Fibroblast of the aortic adventitia (primary cell): ENCODE data around the gene SOX3. TPM values are rescaled to one million over a fixed set of nuclear protein-coding genes. Genes with fewer than 3 reads are reported as not detected.

Source experiments
- DNase-seq: peaks from one replicate; pipeline ENCODE4 v3.0.0-alpha.2; 2010; ENCODE audit warnings: low read depth
- H3K4me3 ChIP-seq: 2 replicates; pipeline ENCODE4 v1.5.1; 2011; ENCODE audit warnings: low read depth, mild to moderate bottlenecking, control low read depth, low read length, moderate library complexity
- total RNA-seq: library from RNA; depleted of rRNA; stranded (reverse); fragments of >200 nt; gene quantifications from 2 replicates; pipeline ENCODE4 v1.2.3, GENCODE V29; 2012; ENCODE audit warnings: low replicate concordance
- TF ChIP-seq, protein P1 (sequence below): IDR thresholded peaks from 2 replicates; pipeline ENCODE4 v1.5.1; 2011; ENCODE audit warnings: mild to moderate bottlenecking, low read length, control low read depth, inconsistent platforms; ENCODE audit not compliant: insufficient read depth

The SOX3 gene
- not detected in 2 replicates for total RNA-seq

DNA sequence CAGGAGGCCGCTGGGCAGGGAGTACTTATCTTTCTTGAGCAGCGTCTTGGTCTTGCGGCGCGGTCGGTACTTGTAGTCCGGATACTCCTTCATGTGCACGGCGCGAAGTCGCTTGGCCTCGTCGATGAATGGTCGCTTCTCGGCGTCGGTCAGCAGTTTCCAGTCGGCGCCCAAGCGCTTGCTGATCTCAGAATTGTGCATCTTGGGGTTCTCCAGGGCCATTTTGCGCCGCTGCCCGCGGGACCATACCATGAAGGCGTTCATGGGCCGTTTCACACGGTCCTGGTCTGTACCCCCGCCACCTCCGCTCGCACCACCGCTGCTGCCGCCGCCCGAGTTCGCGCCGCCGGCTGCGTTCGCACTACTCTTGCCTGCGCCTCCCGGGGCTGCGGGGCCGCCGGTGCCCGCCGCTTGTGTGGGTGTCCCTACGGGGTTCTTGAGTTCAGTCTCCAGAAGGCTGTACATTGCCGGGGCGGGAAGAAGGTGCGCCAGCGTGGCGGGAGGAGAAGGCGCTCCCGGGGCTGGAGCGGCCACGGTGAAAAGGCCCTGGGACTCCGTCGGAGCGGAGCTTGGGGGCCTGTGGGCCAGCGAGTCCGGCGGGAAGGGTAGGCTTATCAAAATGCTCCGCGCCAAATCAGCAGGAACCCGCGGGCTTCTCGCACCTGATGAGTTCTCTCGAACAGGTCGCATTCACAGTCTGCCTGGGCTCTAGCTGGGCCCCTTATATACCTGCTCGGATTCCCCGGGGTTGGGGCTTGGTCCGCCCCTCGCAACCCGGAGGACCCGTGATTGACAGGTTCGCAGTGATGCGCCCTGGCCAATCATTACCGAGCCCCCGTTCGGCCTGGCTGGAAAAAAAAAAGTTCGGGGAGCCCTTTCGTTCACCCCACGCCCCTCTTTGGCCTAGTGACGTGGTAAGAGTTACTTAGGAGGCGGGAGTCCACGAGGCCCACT is at the start of gene SOX3:
SOX3 (minus strand) TSS at position 699 of the 954 bp plus-strand sequence; CDS start at position 690, 9 bp downstream.
- no peak for DNase-seq
- TF ChIP-seq, protein P1, sequence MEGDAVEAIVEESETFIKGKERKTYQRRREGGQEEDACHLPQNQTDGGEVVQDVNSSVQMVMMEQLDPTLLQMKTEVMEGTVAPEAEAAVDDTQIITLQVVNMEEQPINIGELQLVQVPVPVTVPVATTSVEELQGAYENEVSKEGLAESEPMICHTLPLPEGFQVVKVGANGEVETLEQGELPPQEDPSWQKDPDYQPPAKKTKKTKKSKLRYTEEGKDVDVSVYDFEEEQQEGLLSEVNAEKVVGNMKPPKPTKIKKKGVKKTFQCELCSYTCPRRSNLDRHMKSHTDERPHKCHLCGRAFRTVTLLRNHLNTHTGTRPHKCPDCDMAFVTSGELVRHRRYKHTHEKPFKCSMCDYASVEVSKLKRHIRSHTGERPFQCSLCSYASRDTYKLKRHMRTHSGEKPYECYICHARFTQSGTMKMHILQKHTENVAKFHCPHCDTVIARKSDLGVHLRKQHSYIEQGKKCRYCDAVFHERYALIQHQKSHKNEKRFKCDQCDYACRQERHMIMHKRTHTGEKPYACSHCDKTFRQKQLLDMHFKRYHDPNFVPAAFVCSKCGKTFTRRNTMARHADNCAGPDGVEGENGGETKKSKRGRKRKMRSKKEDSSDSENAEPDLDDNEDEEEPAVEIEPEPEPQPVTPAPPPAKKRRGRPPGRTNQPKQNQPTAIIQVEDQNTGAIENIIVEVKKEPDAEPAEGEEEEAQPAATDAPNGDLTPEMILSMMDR = no peak
- no peak within 1 kb of the TSS for H3K4me3 ChIP-seq

DNA sequence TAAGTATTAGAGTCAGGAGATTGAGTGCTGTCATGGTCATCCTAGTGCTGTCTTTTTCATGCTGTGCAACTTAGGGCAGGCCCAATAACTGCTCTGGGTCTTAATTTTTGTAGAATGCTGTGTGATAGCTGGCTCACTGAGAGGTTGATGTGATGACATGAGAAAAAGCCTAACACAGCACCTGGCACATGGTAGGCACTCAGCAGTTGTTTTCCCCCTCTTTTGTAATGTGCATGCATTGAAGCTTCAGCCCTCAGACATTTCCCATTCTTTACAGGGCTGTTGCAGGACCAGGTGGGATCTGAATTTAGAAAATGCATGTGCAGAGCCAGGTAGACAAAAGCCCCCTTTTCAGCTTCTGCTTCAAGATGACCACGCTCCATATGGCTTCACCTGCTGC is 44.1 kb upstream of the SOX3 start:
- TF ChIP-seq, protein P1 = no peak
- DNase-seq = no peak
- no peak overlapping the region for H3K4me3 ChIP-seq

DNA sequence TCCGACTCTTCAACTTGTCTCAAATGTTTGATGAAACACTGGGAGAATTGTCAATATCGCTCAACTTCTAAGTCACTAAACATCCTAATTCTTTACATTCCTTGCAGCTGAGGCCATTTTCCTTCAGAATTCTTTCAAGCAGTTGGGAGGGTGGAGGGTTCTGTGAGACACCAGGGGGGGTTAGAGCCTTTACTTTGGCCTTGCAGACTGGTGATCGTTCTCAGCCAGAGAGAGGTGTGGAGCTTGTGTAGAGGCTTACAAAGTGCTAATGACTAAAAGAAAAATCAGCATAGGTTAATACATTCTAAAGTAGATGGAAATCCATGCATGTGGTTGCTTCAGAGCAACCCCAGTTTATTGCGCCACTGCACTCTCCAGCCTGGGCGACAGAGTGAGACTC is 21.3 kb upstream of the SOX3 start:
- DNase-seq = no peak

DNA sequence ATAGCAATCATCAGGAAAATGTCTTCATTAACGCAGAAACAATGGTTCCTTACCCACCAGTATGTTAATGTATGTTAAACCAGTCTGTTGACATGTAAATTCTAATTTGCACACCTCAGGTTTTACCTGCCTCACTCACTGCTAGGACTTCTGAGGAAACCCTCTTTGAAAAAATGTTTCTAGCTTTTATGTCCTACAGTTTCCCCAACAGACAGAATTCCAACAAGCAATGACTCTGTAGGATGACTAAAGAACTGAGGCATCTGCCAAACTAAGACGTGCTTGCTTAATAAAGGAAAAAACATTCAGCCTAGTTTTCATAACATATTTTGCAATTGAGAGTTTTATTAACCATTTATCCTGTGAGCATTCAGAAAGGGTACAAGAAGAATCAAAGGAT is 20.6 kb upstream of the SOX3 start:
- TF ChIP-seq, protein P1 = no peak
- no peak overlapping the region for H3K4me3 ChIP-seq
- DNase-seq = no peak

More for the DNA sequence above, 21.3 kb upstream of the SOX3 start:
- H3K4me3 ChIP-seq = no peak overlapping the region
- TF ChIP-seq, protein P1 = no peak

DNA sequence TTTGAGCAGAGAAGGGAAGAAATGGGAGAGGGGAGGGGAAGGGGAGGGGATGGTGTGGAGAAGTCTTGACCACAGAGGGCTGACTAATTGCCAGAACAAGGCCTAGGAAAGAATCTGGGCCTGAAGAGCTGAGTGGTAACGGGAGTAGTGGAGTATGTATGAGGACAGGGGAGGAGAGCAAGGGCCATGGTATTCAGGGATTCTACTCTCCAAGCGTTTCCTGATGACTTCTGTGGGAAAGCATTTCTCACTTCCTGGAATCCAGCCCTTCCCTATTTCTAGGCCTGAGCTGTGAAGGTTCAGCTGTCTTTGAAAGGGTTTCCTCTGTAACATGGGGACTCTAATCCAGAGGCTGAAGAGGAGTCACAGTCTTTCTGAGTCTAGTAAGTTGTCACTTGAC is 19.7 kb upstream of the SOX3 start:
- TF ChIP-seq, protein P1 = no peak
- no peak for DNase-seq
- no peak overlapping the region for H3K4me3 ChIP-seq

DNA sequence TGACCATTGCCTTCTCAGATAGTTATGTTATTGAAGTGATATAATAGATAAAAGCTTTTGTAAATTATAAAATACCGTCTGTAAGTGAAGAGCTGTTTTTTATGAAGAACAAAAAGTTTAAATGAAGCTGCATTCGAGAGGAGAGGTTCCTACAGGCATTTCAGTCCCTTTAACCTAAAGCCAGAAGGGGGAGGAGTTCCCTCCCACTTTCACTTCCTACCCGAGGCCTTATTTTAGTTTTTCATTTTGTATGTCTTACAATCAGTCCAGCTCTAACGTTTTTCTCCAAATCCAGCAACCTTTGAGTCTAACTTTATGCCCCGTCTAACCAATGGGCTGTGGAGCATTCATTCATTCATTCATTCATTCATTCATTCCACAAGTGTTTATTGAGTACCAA is 16.5 kb upstream of the SOX3 start:
- TF ChIP-seq, protein P1 = no peak
- no peak overlapping the region for H3K4me3 ChIP-seq
- no peak for DNase-seq
